ENCODE data around the gene TMEM234.
A peak's percentile ranks its signal among the peaks of the same experiment; 100 is the strongest.

Gene TMEM234

DNA sequence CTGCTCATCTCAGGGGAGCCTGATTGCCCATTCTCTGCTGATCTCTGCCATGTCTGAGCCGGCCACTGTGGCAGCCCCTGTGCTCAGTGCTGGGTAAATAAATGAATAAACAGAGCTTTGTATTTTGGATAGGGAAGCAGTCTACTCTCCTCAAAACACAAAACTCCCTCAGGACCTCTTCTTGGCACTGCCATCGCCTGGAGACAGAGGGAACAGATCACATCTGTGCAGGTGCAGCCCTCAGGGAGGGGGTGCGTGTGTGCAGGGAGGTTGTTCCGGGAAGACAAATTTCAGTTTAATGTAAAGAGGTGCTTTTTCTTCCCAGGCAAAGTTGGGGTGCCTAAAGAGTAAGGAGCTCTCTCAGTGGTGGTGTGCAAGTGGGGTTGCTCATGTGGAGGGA lies 17.2 kb upstream of the TMEM234 start:
- DNase-seq: no peak

DNA sequence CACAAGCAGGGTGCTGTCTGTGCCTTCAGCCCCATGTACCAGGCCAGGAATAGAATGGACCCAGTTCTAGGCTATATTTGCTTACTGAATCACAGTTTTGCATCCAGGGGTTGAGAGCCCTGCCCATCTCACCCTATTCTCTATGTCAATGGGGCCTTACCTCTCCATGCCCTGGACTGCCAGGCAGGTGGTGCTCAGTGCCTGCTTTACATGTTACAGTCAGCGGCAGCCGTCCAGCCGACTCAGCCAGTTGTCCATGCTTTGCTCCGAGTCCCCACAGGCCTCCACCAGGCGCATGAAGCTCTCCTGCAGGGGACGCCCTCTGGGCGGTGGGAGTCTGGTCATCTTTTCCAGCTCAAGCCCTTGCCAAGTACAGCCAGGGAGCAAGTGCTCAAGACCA lies 12.6 kb upstream of the TMEM234 start:
- DNase-seq: no peak

DNA sequence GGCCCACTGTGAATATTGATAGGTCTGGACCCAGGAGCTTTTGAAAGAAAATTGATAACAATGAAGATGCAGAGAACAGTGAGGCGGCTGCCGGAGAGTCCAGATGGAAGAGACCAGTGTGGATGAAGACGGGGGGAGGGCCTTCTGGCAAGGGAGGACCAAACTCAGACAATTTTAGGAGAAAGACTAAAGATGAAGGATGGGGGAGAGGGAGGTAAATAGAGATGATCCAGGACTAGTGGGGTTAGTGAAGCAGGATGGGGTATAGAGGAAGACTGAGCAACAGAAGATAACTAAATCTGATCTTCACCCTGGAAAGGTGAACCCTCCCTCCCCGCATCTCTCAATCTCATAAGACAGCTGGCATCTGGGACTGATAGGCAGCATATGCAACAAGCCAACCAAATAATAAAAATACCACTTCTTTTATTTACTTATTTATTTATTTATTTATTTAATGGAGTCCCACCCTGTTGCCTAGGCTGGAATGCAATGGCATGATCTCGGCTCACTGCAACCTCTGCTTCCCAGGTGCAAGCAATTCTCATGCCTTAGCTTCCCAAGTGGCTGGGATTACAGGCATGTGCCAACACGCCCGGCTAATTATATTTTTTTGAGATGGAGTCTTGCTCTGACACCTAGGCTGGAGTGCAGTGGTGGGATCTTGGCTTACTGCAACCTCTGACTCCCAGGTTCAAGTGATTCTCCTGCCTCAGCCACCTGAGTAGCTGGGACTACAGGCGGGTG lies 10.6 kb upstream of the TMEM234 start:
- DNase-seq: no peak

DNA sequence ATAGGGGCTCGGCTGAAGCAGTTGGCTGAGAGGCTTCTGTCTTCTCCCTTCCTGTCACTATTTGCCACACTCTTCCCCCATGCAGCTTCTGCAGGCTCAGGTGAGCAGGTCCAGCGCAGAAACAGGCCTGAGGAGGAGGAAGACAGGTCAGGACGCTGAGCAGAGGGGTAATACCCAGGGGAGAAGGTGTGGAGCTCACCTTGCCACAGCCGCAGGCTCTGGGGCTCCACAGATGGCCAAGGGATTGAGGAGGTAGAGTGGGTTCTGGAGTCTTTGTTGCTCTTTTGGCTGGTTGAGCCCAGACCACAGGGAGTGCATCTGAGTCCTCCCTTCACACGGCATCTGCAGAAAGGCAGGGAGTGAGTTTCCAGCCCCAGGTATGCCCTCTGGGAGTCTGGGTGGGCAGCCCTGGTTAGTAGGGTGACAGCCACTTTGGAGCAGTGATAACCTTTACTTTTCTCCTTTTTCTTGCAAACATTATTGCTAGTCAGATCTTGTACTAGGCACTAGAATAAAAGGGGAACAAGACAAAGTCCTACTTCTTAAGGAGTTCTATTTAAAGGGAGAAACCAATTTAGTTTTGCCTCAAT lies 9.8 kb upstream of the TMEM234 start:
- no peak for DNase-seq

DNA sequence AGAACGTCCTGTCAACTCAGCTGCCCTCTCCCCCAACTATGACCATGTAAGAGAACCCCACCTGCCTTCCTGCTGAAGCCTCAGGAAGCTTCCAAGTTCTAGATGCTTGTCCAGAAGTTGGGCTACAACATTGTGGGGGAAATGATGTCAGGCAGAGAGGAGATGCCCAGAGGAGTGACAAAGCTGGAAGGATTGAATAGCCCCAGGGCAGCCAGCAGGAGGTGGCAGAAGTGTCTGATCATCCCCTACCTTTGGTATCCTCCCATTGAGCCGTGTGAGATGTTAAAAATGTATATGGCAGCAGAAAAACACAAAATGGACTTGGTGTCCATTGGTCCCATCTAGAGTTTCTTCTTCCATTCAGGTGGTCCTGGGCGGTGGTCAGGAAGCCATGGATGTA lies 6.6 kb upstream of the TMEM234 start:
- DNase-seq: no peak

DNA sequence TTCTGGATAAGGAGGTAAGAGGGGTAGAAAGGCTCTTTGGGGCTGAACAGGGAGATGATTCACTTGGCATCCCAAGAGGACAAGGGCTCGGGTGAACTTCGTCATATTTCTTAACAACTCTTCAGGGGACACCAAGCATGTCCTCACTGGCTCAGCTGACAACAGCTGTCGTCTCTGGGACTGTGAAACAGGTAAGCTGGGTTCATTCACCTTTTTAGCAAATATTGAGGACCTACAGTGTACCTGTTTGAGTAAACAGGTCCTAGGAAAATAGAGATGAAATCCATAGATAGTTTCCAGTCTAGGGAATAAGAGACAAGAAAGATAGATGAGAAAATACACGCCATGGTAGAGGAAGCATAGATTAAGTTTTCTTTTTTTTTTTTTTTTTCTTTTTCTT lies 2.1 kb upstream of the TMEM234 start:
- DNase-seq: no peak

DNA sequence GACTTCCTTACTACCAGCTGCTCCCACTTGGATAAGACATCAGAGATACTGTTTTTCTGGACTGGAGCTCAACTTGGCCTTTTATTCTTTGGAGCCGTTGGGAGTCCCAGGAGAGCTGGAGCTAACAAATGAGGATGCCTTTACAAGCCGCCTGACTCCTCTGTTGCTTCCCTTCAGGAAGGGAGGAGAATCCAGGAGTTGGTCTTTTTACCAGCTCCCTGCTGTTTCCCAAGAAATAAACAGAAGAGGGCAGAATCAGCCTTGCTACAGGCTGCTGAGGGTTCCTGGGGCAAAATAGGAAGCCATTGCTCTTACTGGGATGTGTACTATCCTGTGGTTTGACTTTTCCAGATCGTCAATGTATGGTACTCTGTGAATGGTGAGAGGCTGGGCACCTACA lies 1.5 kb upstream of the TMEM234 start:
- no peak for DNase-seq

DNA sequence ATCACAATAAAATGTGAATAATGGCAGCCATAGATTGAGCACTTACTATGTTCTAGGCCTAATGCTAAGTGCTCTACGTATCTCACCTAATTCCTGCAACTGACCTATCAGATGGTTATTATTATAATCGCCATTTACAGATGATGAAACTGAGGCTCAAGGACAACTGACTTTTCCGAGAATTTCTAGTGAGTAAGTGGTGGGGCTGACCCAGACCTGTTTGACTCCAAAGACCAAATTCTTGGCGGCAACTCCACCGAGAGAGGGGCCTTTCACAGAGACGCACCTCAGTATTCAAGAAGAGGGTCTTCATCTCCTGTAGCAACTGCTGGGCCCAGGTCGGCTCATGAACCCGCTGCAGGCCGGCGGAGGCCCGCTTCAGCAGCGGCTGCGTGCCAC lies 573 bp downstream of the TMEM234 start:
- DNase-seq: no peak

DNA sequence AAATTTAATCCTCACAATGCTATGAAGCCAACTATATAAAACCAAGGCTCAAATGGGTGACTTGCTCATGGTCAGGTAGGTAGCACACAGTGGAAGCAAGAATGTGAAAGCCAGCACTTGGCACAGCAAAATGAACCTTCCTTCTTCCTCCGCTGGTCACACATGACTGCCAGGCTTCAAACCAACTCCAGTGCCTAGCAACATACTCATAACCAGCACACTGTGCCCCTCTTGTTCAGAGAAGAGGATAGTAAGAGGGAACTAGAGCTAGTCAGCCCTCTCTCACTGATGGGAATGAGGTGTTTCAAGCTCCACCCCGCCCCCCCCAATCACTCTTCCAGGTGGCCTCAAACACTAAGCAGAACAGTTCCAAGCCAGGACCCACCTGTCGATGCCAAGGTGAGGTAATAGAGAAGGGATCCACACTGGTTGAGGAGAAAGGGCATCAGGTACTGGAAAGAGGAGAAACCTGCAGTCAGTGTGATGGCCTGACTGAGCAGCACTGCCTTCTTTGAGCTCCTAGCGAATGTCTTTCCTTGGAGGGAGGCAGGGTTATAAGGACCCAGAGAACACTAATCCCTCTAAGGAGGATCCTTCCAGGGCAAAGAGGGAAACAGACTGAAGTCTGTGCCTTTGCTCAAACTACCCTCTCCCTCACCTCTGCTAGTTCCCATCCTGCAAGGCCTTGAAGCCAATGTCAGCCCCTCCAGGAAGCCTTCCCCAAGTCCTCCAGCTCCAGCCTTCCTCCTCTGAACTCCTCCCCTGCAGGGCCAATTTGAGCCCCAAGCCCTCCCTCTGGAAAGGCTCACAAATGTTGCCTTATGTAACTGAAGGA lies 1.2 kb downstream of the TMEM234 start:
- no peak for DNase-seq

DNA sequence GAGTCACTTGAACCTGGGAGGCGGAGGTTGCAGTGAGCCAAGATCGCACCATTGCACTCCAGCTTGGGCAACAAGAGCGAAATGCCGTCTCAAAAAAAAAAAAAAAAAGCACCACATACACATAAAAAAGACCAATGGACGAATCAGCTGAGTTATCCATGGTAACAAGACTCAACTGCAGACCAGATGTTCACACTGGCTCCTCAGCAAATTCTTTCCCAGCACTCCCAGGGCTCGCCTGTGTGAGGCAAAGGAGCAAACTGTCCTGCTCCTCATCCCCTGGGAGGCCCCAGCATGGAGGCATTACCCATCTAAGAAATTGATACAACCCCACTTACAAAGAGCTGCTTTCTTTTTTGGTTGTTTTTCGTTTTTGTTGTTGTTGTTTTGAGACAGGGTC lies 3.1 kb downstream of the TMEM234 start:
- DNase-seq: no peak

DNA sequence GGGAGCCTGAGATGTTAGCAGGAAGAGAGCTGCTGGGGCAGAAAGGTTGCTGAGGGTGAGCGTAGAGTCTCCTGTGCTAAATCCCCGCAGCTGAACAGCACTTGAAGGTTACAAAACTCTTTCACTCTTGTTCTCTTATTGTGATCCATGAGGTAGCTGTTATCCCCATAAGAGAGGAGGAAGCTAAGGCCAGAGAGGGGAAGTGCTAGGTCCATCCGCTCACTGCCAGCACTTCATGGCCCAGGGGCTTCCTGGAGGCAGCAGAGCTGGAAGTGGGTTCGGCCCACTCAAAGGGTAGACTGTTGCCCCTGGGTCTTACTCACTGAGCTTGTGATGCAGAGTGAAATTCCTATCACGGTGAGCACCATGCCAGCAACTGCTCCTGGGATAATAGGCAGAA lies 5.6 kb downstream of the TMEM234 start:
- DNase-seq: no peak

DNA sequence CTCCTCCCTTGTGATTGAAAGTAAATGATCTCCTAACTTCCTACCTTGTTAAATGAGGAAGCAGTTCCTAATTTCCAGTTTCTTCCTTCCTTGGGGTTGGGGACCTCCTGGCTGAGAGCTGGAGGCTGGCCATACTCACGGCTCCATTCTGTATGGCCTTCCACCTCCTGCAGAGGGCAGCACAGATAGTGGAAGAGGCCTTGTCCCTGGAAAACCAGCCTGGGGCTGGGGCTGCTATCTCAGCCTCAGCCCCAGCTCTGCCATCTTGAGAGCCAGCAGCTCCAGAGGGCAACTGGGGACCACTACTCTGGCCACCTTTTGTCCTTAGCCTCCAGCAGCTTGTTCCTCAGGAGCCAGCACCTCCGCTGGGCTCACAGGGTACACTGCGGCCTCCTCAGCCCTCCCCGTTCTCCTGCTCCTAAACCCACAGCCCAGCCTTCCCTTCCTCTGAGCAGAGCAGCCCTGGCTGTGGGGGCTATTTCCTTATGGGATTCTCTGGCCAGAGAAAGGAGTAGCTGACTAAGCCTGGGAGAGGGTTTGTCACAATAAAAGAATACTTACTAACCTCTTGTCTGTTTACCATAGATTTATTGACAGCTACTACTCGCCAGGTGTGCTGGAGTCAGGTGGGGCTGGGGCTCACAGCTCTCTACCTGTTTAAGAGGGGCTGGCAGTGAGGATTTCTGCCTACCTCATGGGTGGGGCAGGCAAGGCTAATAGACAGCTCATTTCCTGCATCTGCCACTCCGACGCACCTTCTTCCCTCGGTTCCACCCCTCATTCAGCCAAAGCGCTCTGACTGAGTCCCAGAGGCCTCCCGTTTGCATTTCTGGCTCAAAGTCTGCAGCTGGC lies 6.3 kb downstream of the TMEM234 start:
- DNase-seq: peak; percentile 53

DNA sequence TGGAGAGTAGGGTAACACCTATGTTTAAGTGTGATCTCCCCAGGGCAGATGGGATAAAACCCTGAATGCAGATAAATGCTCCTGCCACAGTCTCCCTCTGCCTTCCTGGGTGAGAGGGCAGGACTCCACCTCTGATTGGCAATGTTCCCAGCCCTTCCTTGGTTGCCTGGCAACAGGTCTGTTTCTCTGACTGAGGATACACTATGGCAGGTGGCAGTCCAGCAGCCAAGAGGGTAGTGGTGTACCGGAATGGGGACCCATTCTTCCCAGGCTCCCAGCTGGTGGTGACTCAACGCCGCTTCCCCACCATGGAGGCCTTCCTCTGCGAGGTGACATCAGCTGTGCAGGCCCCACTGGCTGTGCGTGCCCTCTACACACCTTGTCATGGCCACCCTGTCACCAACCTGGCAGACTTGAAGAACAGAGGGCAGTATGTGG lies 13.2 kb downstream of the TMEM234 start, which contains the start of gene DCDC2B:
Gene DCDC2B (plus strand): TSS at position 199 of the 438 bp plus-strand sequence. CDS start 5 bp downstream, at position 204.
- no peak for DNase-seq

DNA sequence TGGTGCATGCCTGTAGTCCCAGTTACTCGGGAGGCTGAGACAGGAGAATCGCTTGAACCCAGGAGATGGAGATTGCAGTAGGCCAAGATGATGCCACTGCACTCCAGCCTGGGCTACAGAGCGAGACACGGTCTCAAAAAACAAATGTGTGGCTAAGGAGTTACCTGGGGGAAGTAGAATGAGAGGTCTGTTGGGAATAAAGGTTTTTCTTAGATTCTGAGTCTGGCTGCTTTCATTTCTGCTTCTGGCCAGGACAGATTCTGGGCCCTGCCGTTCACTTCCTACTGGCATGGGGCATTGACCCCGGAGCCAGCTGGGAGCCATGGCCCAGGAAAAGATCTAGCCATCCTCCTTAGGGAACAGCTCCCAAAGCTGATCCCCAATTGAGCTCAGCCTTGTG lies 13.7 kb downstream of the TMEM234 start:
- DNase-seq: no peak

DNA sequence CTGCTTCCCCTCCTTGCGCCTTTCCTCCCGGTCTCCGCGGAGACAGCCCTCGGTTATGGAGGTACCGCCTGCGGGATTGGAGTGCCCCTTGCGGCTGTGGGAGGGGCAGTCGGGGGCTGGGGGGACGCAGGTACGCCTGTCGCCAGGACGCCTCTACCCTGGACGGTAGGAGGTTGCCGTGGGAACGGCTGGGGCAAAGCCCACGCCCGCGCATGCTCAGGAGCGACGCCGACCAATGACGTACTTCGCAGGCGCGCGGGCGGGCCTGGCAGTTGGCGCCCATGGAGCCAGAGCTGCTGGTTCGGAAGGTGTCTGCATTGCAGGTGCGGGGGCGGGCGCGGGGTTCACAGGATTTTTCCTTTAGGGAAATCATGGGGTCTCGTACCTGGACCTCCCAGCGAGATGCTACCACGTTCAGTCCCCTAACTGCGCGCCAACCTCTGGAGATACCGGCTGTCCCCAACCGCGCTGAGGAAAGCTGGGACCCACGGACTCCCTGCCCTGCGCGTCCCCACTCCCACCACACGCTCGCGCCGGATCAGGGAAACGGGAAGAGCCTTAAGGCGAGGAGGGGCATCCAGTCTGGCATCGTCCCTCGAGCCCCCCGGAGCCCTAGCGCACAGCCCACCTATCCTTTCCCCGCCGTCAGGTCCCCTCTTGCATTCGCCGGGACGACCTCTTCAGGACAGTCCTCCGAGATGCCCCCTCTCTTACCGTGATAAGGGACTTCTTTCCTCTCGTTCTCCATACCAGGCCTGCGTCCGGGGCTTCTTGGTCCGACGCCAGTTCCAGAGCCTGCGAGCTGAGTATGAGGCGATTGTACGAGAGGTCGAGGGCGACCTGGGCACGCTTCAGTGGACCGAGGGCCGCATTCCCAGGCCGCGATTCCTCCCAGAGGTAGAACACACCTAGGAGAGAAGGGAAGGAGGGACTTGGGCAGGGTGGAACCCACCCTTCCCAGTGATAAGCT lies 16.5 kb downstream of the TMEM234 start, which contains the start of gene IQCC:
Gene IQCC (plus strand): TSS at position 271 of the 970 bp plus-strand sequence. CDS start 11 bp downstream, at position 282.
- peak; percentile 84 for DNase-seq

DNA sequence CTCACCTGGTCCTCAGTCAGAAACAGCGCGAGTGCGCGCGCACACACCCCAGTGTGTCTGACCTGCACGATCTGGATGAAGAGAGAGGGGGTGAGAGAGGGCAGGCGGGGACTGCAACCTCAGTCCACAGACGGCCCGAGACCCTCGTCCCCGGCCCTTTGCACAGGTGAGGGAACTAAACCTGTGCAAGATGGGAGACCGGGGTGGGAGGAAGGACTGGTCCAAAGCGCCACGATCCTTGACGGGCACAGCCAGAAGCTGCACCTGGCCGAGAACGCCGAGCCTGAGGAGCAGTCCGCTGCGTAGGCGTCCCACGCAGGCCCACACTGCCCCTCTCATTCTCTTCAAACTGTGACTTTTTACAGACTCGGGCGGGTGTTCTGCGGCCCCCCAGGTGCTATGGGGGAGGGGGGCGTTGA lies 17.2 kb downstream of the TMEM234 start:
- no peak for DNase-seq

DNA sequence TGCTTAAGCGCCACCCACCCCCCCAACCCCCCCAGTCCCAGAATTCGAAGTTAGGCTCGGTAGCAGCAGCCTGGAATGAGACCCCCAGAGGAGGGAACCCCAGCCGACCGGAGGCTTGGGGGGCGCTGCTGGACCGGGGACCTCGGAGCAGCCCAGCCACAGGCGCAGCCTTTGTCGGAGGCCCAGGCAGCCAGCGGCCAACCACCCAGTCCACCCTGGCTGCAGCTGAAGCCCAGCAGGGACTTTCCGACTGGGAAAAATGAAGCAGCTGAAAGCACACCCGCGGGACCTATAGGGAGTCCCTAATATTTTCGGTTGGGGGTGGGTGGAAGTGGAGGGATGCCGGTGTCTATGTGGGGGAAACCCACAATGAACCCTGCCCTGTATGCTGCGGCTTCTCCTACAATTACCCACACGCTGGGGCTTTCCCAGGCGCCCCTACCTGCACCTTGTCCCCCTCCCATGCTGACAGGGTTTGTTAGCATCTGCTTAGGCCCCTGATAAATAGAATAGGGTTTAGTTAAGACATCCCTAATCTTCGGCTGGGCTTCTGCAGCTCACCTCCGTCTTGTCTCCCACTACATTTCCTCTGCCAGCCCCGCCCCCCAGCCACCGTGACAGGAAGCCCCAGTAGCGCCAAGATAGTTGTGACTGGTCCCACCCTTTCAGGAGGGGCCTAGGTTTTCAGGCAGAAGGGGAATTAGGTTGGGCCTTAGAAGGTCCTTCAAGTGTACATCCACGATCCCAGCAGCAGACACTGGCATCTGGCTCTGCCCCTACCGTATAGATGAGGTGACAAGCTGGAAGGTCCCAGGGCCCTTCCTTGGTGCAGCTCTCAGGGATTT lies 20.9 kb downstream of the TMEM234 start:
- DNase-seq: peak; percentile 70

DNA sequence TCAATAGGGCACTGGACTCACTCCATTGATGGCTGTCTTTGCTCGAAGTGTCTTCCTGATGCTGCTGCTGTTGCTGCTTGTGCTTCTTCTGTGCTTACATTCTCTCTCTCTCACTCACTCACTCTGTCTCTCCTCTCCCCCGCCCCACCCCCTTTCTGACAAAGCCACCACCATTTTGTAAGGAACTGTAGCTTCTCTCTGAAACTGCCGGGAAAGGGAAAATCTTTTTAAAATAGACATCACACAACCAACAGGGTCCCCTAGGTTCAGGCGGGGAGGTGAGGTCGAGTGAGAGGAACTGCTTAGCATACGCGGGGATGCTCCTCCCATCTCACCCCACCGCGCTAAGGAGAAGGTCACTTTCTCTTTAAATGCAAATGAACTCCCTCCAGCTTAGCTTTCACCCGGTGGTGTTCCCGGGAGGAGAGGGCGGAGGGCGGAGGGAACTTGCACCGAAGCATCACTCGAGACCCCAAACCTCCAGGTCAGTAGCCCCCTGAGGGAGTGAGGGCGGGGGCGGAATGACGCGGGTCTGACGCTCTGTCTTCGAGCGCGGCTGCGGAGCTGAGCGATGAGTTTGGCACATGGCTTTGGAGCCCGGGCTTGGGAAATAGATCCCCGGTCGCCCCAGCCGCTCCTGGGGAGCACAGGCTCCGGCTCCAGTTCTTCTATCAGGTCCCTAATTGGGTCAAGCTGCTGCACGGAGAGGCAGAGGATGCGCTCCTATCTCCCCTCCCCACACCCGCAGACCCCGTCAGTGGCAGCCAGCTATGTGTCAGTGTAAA lies 21.7 kb downstream of the TMEM234 start, which contains the start of gene CCDC28B:
Gene CCDC28B (plus strand): TSS at position 370 of the 785 bp plus-strand sequence. CDS start 1,341 bp downstream, outside the sequence.
- DNase-seq: peak; percentile 41

DNA sequence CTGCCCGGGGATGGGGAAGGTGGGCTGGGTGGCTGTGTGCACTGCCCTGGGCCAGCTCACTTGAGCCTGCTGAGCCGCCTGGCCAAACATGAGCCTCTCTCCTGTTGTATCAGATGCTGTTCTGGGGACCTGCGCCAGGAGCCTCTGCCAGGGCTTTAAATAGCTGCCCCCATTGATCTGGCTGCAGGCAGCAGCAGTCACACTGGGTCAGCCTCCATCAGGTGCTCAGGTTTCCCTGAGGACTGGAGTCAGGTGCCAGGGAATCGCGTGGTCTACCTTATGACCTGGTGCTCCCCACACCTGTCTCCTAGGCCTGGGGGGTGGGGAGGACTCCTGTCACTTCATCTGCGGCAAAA lies 22.5 kb downstream of the TMEM234 start:
- DNase-seq: no peak

Measured in stimulated activated CD4-positive, alpha-beta T cell treated with anti-CD3 and anti-CD28 coated beads, Interleukin-1b, Interleukin-23, amount 100 ng/mL, for 48 hours (primary cell).